HEK293 (cell line): ENCODE results near the gene PDE4D.
A peak's percentile ranks its signal among the peaks of the same experiment; 100 is the strongest.

Experiments used
- CTCF ChIA-PET: fragments of 350-600 bp; formaldehyde crosslinking; extraction: SDS; loops from one replicate; lab custom pipeline; 2021; ENCODE audit warnings: antibody characterized with exemption; lab: Yijun Ruan, JAX
- POLR2A ChIA-PET: fragments of 300-600 bp; formaldehyde crosslinking; extraction: SDS; loops from one replicate; lab custom pipeline; 2020; ENCODE audit warnings: antibody characterized with exemption, inconsistent platforms; lab: Yijun Ruan, JAX
- H3K27ac ChIP-seq: fragments of 200-500 bp; sonication (Bioruptor generic); 2 replicates; pipeline ENCODE4 v1.5.1; 2014; ENCODE audit warnings: low read depth, low read length, control low read depth, inconsistent platforms; ENCODE audit errors: extremely low read depth
- H3K36me3 ChIP-seq, 2 experiments: fragments of 200-500 bp in 1 of 2; sonication (Bioruptor generic) in 1 of 2; 1 replicate in 1 of 2; 2 replicates in 1 of 2; pipeline ENCODE4 v1.5.1; 2014 to 2017; ENCODE audit warnings: inconsistent platforms in 2 of 2, low read length in 2 of 2; ENCODE audit not compliant: control insufficient read depth in 2 of 2, insufficient read depth in 1 of 2
- H3K4me1 ChIP-seq: fragments of 200-500 bp; sonication (Bioruptor generic); 2 replicates; pipeline ENCODE4 v1.5.1; 2014; ENCODE audit warnings: mild to moderate bottlenecking, low read length, inconsistent platforms; ENCODE audit not compliant: control insufficient read depth, insufficient read depth
- H3K4me3 ChIP-seq: 2 replicates; pipeline ENCODE4 v1.5.1; 2011; ENCODE audit warnings: low read depth, mild to moderate bottlenecking, control low read depth, low read length, moderate library complexity
- H3K9me3 ChIP-seq: fragments of 200-500 bp; sonication (Bioruptor generic); 2 replicates; pipeline ENCODE4 v1.5.1; 2014; ENCODE audit warnings: low read depth, low read length, inconsistent platforms; ENCODE audit not compliant: control insufficient read depth, insufficient read depth
- GLIS2 ChIP-seq: fragments of 450-650 bp; formaldehyde crosslinking; IDR thresholded peaks from 2 replicates; pipeline ENCODE4 v1.5.1; 2016; ENCODE audit warnings: missing biosample characterization, missing genetic modification characterization
- HIC1 ChIP-seq: fragments of 450-650 bp; formaldehyde crosslinking; IDR thresholded peaks from 2 replicates; pipeline ENCODE4 v1.5.1; 2016; ENCODE audit warnings: missing biosample characterization, missing genetic modification characterization
- IKZF3 ChIP-seq: fragments of 450-650 bp; IDR thresholded peaks from 2 replicates; pipeline ENCODE4 v1.5.0; 2018; ENCODE audit warnings: missing biosample characterization, mild to moderate bottlenecking, missing genetic modification characterization, moderate library complexity
- PATZ1 ChIP-seq: fragments of 450-650 bp; formaldehyde crosslinking; IDR thresholded peaks from 2 replicates; pipeline ENCODE4 v1.5.1; 2016; ENCODE audit warnings: missing biosample characterization, missing genetic modification characterization
- PRDM6 ChIP-seq: fragments of 450-650 bp; formaldehyde crosslinking; IDR thresholded peaks from 2 replicates; pipeline ENCODE4 v1.5.1; 2017; ENCODE audit warnings: missing biosample characterization, missing genetic modification characterization
- SP3 ChIP-seq: fragments of 450-650 bp; formaldehyde crosslinking; IDR thresholded peaks from 2 replicates; pipeline ENCODE4 v1.5.1; 2016; ENCODE audit warnings: missing biosample characterization, missing genetic modification characterization
- ZBTB11 ChIP-seq: fragments of 450-650 bp; formaldehyde crosslinking; conservative IDR thresholded peaks from 2 replicates; pipeline ENCODE4 v1.5.1; 2016; ENCODE audit warnings: low read depth, missing biosample characterization, missing genetic modification characterization
- ZBTB21 ChIP-seq: fragments of 450-650 bp; formaldehyde crosslinking; IDR thresholded peaks from 2 replicates; pipeline ENCODE4 v1.5.1; 2017; ENCODE audit warnings: missing biosample characterization, missing genetic modification characterization
- ZEB2 ChIP-seq: fragments of 450-650 bp; formaldehyde crosslinking; IDR thresholded peaks from 2 replicates; pipeline ENCODE4 v1.5.1; 2016; ENCODE audit warnings: missing biosample characterization, missing genetic modification characterization
- ZNF239 ChIP-seq: fragments of 450-650 bp; formaldehyde crosslinking; IDR thresholded peaks from 2 replicates; pipeline ENCODE4 v1.5.1; 2016; ENCODE audit warnings: missing biosample characterization, missing genetic modification characterization
- ZNF335 ChIP-seq: fragments of 450-650 bp; formaldehyde crosslinking; conservative IDR thresholded peaks from 2 replicates; pipeline ENCODE4 v1.5.1; 2016; ENCODE audit warnings: missing biosample characterization, missing genetic modification characterization
- ZNF37A ChIP-seq: fragments of 450-650 bp; IDR thresholded peaks from 2 replicates; pipeline ENCODE4 v1.5.1; 2018; ENCODE audit warnings: missing biosample characterization, missing genetic modification characterization
- ZNF398 ChIP-seq: fragments of 450-650 bp; formaldehyde crosslinking; IDR thresholded peaks from 2 replicates; pipeline ENCODE4 v1.5.1; 2017; ENCODE audit warnings: missing biosample characterization, missing genetic modification characterization
- ZNF433 ChIP-seq: fragments of 450-650 bp; formaldehyde crosslinking; IDR thresholded peaks from 2 replicates; pipeline ENCODE4 v1.5.1; 2016; ENCODE audit warnings: missing biosample characterization, missing genetic modification characterization, low read depth
- ZNF529 ChIP-seq: fragments of 450-650 bp; formaldehyde crosslinking; IDR thresholded peaks from 2 replicates; pipeline ENCODE4 v1.5.1; 2017; ENCODE audit warnings: missing genetic modification characterization, missing biosample characterization; ENCODE audit not compliant: insufficient replicate concordance
- ZNF549 ChIP-seq: fragments of 450-650 bp; IDR thresholded peaks from 2 replicates; pipeline ENCODE4 v1.5.1; 2018; ENCODE audit warnings: missing biosample characterization, missing genetic modification characterization, mild to moderate bottlenecking, inconsistent platforms, moderate library complexity
- ZNF555 ChIP-seq: fragments of 450-650 bp; formaldehyde crosslinking; conservative IDR thresholded peaks from 2 replicates; pipeline ENCODE4 v1.5.1; 2017; ENCODE audit warnings: missing biosample characterization, mild to moderate bottlenecking, missing genetic modification characterization, inconsistent platforms
- ZNF585B ChIP-seq: fragments of 450-650 bp; formaldehyde crosslinking; IDR thresholded peaks from 2 replicates; pipeline ENCODE4 v1.5.1; 2016; ENCODE audit warnings: missing biosample characterization, missing genetic modification characterization
- ZNF626 ChIP-seq: fragments of 450-650 bp; sonication (Bioruptor Pico); formaldehyde crosslinking; IDR thresholded peaks from 2 replicates; pipeline ENCODE4 v1.5.1; 2018; ENCODE audit warnings: missing biosample characterization, missing genetic modification characterization, inconsistent platforms
- ZNF768 ChIP-seq: fragments of 450-650 bp; formaldehyde crosslinking; IDR thresholded peaks from 2 replicates; pipeline ENCODE4 v1.5.1; 2018; ENCODE audit warnings: missing biosample characterization, mild to moderate bottlenecking, missing genetic modification characterization

PDE4D gene

GRCh38 chr5:59260973-59261372 lies 632.6 kb downstream of the PDE4D start:
- POLR2A ChIA-PET, result no interaction called here
- H3K36me3 ChIP-seq, result no peaks in the 10 kb centered on the region
- TF ChIP-seq GLIS2 (tag by site-specific recombination), result no peak
- TF ChIP-seq ZNF555 (tag by site-specific recombination), result no peak
- 0 out of 2 replicates have a peak, but pooled peaks have one; percentile 11 for TF ChIP-seq ZNF335 (tag by site-specific recombination)
- peak; percentile 55 for TF ChIP-seq PRDM6 (tag by site-specific recombination)
- CTCF ChIA-PET, result no interaction called here
- no peaks in the 10 kb centered on the region for H3K9me3 ChIP-seq
- H3K4me3 ChIP-seq, result no peak overlapping the region
- H3K4me1 ChIP-seq, result peaks cover 37% of the 10 kb centered on the region
- H3K27ac ChIP-seq, result no peak overlapping the region

- Histone ChIP-seq H3K9me3 (no peaks in the 10 kb centered on the region), H3K36me3 (no peaks in the 10 kb centered on the region), H3K4me3 (no peak overlapping the region), H3K27ac (no peak overlapping the region), H3K4me1 (peaks cover 40% of the 10 kb centered on the region)
- CTCF ChIA-PET, result no interaction called here
- POLR2A ChIA-PET, result no interaction called here
- TF ChIP-seq ZBTB11 (tag by site-specific recombination) (no peak), ZNF768 (tag by site-specific recombination) (no peak), ZBTB21 (tag by site-specific recombination) (no peak), ZEB2 (tag by site-specific recombination) (no peak), HIC1 (no peak), ZNF398 (tag by site-specific recombination) (no peak), SP3 (no peak), ZNF529 (no peak), ZNF549 (tag by site-specific recombination) (no peak), ZNF433 (tag by site-specific recombination) (no peak), ZNF626 (tag by site-specific recombination) (no peak), ZNF239 (no peak), ZNF585B (tag by site-specific recombination) (no peak), PATZ1 (no peak), ZNF37A (no peak), IKZF3 (tag by site-specific recombination) (no peak)
- TF ChIP-seq, all 188 proteins: peak for 0
Observed at GRCh38 chr5:59260200-59260599, 633.3 kb downstream of the PDE4D start.
